Right lobe of liver (tissue), 6 donors: ENCODE results near the gene IDNK. TPM values are rescaled to one million over a fixed set of nuclear protein-coding genes. Genes with fewer than 3 reads are reported as not detected.
A peak's percentile ranks its signal among the peaks of the same experiment; 100 is the strongest.

Experiments
- ATAC-seq, 4 donors: fragments of 200-7000 bp; cut with Tn5 transposase; one replicate each; pipeline ENCODE4 v1.9.1; 2020; ENCODE audit warnings: mild to moderate bottlenecking in 4 of 4, moderate library complexity in 4 of 4
- DNase-seq, 3 donors: peaks; one replicate each; pipeline ENCODE4 v3.0.0-alpha.2; 2020
- H3K27ac ChIP-seq, 3 donors: fragments of 200-600 bp; one replicate each; pipeline ENCODE4 v1.8.0; 2022
- H3K27me3 ChIP-seq, 2 donors: fragments of 200-600 bp; one replicate each; pipeline ENCODE4 v1.8.0; 2022
- H3K36me3 ChIP-seq, 4 donors: fragments of 200-600 bp; sonication (generic) in 1 of 4; one replicate each; pipeline versions ENCODE4 v1.5.1 to v1.8.0; 2017 to 2022; ENCODE audit warnings: control low read depth in 1 of 4
- H3K4me1 ChIP-seq, 4 donors: fragments of 200-600 bp; sonication (generic) in 1 of 4; one replicate each; pipeline versions ENCODE4 v1.5.1 to v1.8.0; 2017 to 2022; ENCODE audit warnings: control low read depth in 1 of 4
- H3K4me3 ChIP-seq, 3 donors: fragments of 200-600 bp; one replicate each; pipeline ENCODE4 v1.8.0; 2022
- H3K9me3 ChIP-seq, 4 donors: fragments of 200-600 bp; sonication (generic) in 1 of 4; one replicate each; pipeline versions ENCODE4 v1.5.1 to v1.8.0; 2017 to 2022; ENCODE audit warnings: control low read depth in 1 of 4
- POLR2A ChIP-seq: fragments of 450-650 bp; IDR thresholded peaks from one replicate; pipeline ENCODE4 v1.6.1; 2017; ENCODE audit warnings: antibody characterized with exemption, mild to moderate bottlenecking
- WGBS: methylation state at CpG from one replicate; pipeline ENCODE4 v1.1.6; 2018; ENCODE audit warnings: low coverage, low lambda C conversion rate; ENCODE audit not compliant: insufficient coverage; ENCODE audit errors: missing lambda C conversion rate; 5-methylcytosine and 5-hydroxymethylcytosine counted together
- intact Hi-C, 2 donors: fragments of 100-400 bp; cut with DNase I; formaldehyde crosslinking; loops; one replicate each; pipeline versions ENCODE4 v1.11.2 to v1.14.1; 2022
- total RNA-seq, 6 experiments: library from RNA; depleted of rRNA in 2 of 6; stranded (reverse); fragments of >200 nt in 2 of 6; fragmentation: NEBNext Ultra II Directional in 3 of 6; extraction: Animal tissue kit (Norgen Biotek cat#: 25700) in 3 of 6; gene quantifications; one replicate each; pipeline versions ENCODE4 v1.1.0 to v1.2.4, GENCODE V29; 2016 to 2023
- TF ChIP-seq, protein P1 (sequence below), 4 donors: fragments of 200-600 bp in 3 of 4; fragments of 450-650 bp in 1 of 4; IDR thresholded peaks; one replicate each; pipeline versions ENCODE4 v1.5.1 to v1.8.0; 2016 to 2022; ENCODE audit warnings: antibody characterized with exemption in 4 of 4, mild to moderate bottlenecking in 2 of 4
- donor health status: DM: no; HTN: yes; CAD: no.
- donor health status: DM: no; HTN: no; CAD: no.
- donor health status: DM: no; HTN: no; CAD: no.
- donor health status: DM: no; HTN: yes; CAD: no.
- donor health status: DM: no; HTN: yes; CAD: no.

The IDNK gene
- total RNA-seq, 6 experiments from 2014 or later: 10.6 to 24.6 (median 17.8) TPM

DNA sequence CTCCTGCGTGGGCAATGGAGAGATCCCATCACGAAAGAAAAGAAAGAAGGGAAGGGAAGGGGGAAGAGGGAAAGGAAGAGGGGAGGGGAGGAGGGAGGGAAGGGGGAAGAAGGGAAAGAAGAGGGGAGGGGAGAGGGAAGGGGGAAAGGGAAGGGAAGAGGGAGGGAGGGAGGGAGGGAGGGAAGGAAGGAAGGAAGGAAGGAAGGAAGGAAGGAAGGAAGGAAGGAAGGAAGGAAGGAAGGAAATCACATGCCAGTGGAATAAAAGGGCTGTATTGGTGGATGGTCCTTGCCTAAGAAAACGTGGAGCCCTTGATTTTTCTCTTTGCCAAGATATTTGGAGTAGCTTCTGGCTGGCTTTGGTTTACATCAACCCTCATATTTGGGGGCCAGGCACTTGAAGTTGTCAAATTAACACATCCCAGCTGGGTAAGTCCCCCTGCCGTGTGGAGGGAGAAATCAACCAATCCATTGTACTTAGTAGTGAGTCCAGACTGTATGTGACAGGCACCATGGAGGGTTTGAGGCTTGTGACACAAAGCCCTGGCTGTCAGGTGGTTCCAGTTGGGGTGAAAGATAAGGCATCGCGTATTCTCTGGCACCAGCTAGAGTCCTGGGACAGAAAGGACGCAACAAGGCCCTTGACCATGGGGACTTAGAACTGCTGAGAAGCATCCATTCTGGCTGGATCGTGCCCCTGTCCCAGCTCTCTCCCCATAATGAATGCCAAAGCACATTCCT lies 23.7 kb downstream of the IDNK start:
- Histone ChIP-seq H3K27ac (no peak overlapping the region), H3K27me3 (no peaks in the 10 kb centered on the region), H3K4me3 (no peak overlapping the region), H3K9me3 (no peaks in the 10 kb centered on the region), H3K36me3 (peaks cover 0 to 7% (median 1%) of the 10 kb centered on the region in 4 donors), H3K4me1 (no peaks in the 10 kb centered on the region)
- 93% methylated on average over 4 of the region's 8 CpGs for WGBS
- ATAC-seq: no peak
- TF ChIP-seq, protein P1, sequence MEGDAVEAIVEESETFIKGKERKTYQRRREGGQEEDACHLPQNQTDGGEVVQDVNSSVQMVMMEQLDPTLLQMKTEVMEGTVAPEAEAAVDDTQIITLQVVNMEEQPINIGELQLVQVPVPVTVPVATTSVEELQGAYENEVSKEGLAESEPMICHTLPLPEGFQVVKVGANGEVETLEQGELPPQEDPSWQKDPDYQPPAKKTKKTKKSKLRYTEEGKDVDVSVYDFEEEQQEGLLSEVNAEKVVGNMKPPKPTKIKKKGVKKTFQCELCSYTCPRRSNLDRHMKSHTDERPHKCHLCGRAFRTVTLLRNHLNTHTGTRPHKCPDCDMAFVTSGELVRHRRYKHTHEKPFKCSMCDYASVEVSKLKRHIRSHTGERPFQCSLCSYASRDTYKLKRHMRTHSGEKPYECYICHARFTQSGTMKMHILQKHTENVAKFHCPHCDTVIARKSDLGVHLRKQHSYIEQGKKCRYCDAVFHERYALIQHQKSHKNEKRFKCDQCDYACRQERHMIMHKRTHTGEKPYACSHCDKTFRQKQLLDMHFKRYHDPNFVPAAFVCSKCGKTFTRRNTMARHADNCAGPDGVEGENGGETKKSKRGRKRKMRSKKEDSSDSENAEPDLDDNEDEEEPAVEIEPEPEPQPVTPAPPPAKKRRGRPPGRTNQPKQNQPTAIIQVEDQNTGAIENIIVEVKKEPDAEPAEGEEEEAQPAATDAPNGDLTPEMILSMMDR (IDR thresholded peaks at IDR 0.05): no peak
- TF ChIP-seq POLR2A: no peak
- DNase-seq: no peak
- intact Hi-C loops: no loop called here

DNA sequence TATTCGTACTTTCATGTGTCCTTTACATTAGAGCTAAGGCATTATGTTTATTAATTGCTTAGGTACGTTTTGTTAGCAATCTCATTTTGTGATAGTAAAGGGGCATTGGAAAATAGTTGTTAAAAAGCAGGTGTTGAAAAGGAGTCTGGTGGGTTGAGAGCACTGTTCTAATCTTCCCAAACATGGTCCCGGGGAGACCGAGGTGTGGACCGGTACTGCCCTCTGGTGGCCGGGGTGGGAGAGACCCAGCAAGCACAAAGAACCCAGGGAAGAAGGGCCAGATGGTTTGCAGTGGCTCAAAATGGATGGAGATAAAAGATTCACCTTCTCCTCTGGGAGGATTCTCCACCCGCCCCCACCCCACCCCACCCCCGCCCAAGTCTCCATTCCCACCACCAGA lies 26.1 kb downstream of the IDNK start:
- TF ChIP-seq, protein P1 (IDR thresholded peaks at IDR 0.05): peak; percentile 72 to 88 (median 79)
- TF ChIP-seq POLR2A: no peak
- WGBS: 18% methylated on average over 6 of the region's 8 CpGs
- DNase-seq (peak; percentile 74 to 81 (median 76)), ATAC-seq (peak; percentile 96 to 98 (median 96))
- no peaks in the 10 kb centered on the region for H3K27me3 ChIP-seq
- no peak overlapping the region for H3K4me3 ChIP-seq
- no peak overlapping the region for H3K27ac ChIP-seq
- H3K9me3 ChIP-seq: no peaks in the 10 kb centered on the region
- intact Hi-C loops: no loop called here
- peaks cover 0 to 18% (median 5%) of the 10 kb centered on the region in 4 donors for H3K36me3 ChIP-seq
- no peaks in the 10 kb centered on the region for H3K4me1 ChIP-seq

DNA sequence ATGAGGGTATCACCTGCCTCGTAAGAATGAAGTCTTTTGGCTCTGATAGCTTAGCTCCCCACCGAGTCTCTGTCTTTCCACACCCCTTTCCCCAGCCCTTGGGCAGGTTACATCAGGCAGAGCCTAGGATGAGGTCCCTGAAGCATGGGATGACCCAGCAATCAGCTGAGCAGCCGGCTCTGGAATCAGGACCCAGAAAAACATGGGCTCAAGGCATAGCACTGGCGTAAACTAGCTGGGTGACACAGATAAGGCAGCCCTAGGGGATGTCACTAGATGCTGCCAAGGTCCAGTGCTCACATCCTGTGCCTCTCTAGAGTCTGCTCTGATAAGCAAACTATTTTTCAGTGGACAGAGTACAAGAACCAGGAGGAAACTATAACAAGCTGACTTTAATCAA lies 26.6 kb downstream of the IDNK start:
- Histone ChIP-seq H3K4me1 (no peaks in the 10 kb centered on the region), H3K9me3 (no peaks in the 10 kb centered on the region), H3K4me3 (no peak overlapping the region), H3K27me3 (no peaks in the 10 kb centered on the region), H3K27ac (no peak overlapping the region), H3K36me3 (peaks cover 0 to 23% (median 5%) of the 10 kb centered on the region in 4 donors)
- intact Hi-C loops: no loop called here
- 29% methylated on average over 2 of the region's 4 CpGs for WGBS
- DNase-seq (no peak), ATAC-seq (peak; percentile 40 to 50 (median 42))
- TF ChIP-seq POLR2A: no peak
- TF ChIP-seq, protein P1 (IDR thresholded peaks at IDR 0.05): no peak

DNA sequence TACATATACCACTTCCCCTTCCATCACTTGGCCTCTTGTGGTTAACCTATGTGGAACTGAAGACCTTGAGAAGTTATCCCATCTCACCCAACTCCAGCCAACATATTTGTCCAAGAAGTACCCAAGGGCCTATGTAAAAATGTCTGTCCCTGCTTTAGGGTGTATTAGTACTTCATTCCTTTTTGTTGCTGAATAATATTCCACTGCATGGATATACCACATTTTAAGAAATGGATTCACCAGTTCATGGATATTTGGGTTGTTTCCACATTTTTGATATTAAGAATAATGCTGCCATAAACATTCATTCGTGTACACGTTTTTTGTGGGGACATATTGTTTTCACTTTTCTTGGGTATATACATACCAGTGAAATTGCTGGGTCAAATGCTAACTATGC lies 28.6 kb downstream of the IDNK start:
- DNase-seq: no peak
- Histone ChIP-seq H3K9me3 (no peaks in the 10 kb centered on the region), H3K36me3 (peaks cover 0 to 42% (median 7%) of the 10 kb centered on the region in 4 donors), H3K4me1 (no peaks in the 10 kb centered on the region), H3K27ac (no peak overlapping the region), H3K4me3 (no peak overlapping the region), H3K27me3 (no peaks in the 10 kb centered on the region)
- TF ChIP-seq, protein P1 (IDR thresholded peaks at IDR 0.05): no peak
- TF ChIP-seq POLR2A: no peak
- 100% methylated on average over 2 of the region's 2 CpGs for WGBS
- intact Hi-C loops: no loop called here
- ATAC-seq: no peak
